Tibial artery (tissue), 4 donors: Measurements from ENCODE around the gene LEKR1.

Experiments
- DNase-seq, 2 donors: peaks; one replicate each; pipeline ENCODE4 v3.0.0-alpha.2; 2019
- H3K27ac ChIP-seq, 2 donors: fragments of 200-600 bp; sonication (generic) in 1 of 2; 1 replicate in 1 of 2; 2 replicates in 1 of 2; pipeline ENCODE4 v1.5.1; 2018 to 2019; ENCODE audit warnings: mild to moderate bottlenecking in 1 of 2
- H3K27me3 ChIP-seq, 2 donors: fragments of 200-600 bp; sonication (generic) in 1 of 2; one replicate each; pipeline versions ENCODE4 v1.5.1 to v1.6.0; 2016 to 2019
- H3K36me3 ChIP-seq, 3 donors: fragments of 200-600 bp; sonication (generic) in 2 of 3; one replicate each; pipeline ENCODE4 v1.5.1; 2016 to 2019; ENCODE audit warnings: mild to moderate bottlenecking in 2 of 3
- H3K4me1 ChIP-seq, 4 donors: fragments of 200-600 bp; sonication (generic) in 2 of 4; 1 replicate in 3 of 4; 2 replicates in 1 of 4; pipeline ENCODE4 v1.5.1; 2016 to 2019
- H3K4me3 ChIP-seq, 2 donors: fragments of 200-600 bp; sonication (generic) in 1 of 2; 1 replicate in 1 of 2; 2 replicates in 1 of 2; pipeline ENCODE4 v1.5.1; 2018 to 2019; ENCODE audit warnings: mild to moderate bottlenecking in 2 of 2
- H3K9me3 ChIP-seq, 3 donors: fragments of 200-600 bp; sonication (generic) in 1 of 3; one replicate each; pipeline ENCODE4 v1.5.1; 2016 to 2019
- intact Hi-C: fragments of 100-400 bp; cut with DNase I; formaldehyde crosslinking; loops from one replicate; pipeline ENCODE4 v1.15.0; 2023; ENCODE audit warnings: low total_unique reads
- TF ChIP-seq, protein P1 (sequence below), 2 experiments: fragments of 200-600 bp in 1 of 2; fragments of 450-650 bp in 1 of 2; IDR thresholded peaks; one replicate each; pipeline ENCODE4 v1.5.1; 2017 to 2019; ENCODE audit warnings: antibody characterized with exemption in 2 of 2, mild to moderate bottlenecking in 1 of 2, moderate library complexity in 1 of 2

Gene LEKR1

GRCh38 chr3:156843071-156843808, 17.1 kb downstream of the LEKR1 start:
- Histone ChIP-seq H3K27ac (peak overlapping the region; percentile 39 to 59), H3K4me1 (peaks cover 0 to 28% (median 10%) of the 10 kb centered on the region in 4 donors), H3K9me3 (no peaks in the 10 kb centered on the region), H3K4me3 (no peak overlapping the region), H3K36me3 (no peaks in the 10 kb centered on the region), H3K27me3 (no peaks in the 10 kb centered on the region)
- intact Hi-C loops, result no loop called here
- TF ChIP-seq, protein P1, sequence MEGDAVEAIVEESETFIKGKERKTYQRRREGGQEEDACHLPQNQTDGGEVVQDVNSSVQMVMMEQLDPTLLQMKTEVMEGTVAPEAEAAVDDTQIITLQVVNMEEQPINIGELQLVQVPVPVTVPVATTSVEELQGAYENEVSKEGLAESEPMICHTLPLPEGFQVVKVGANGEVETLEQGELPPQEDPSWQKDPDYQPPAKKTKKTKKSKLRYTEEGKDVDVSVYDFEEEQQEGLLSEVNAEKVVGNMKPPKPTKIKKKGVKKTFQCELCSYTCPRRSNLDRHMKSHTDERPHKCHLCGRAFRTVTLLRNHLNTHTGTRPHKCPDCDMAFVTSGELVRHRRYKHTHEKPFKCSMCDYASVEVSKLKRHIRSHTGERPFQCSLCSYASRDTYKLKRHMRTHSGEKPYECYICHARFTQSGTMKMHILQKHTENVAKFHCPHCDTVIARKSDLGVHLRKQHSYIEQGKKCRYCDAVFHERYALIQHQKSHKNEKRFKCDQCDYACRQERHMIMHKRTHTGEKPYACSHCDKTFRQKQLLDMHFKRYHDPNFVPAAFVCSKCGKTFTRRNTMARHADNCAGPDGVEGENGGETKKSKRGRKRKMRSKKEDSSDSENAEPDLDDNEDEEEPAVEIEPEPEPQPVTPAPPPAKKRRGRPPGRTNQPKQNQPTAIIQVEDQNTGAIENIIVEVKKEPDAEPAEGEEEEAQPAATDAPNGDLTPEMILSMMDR (IDR thresholded peaks at IDR 0.05), result no peak
- no peak for DNase-seq

- intact Hi-C loops, result no loop called here
- H3K9me3 ChIP-seq, result no peaks in the 10 kb centered on the region
- no peak overlapping the region for H3K27ac ChIP-seq
- no peaks in the 10 kb centered on the region for H3K36me3 ChIP-seq
- TF ChIP-seq, protein P1 (IDR thresholded peaks at IDR 0.05), result no peak
- no peak for DNase-seq
- H3K4me1 ChIP-seq, result peaks cover 0 to 12% (median 2%) of the 10 kb centered on the region in 4 donors
- H3K4me3 ChIP-seq, result no peak overlapping the region
- no peaks in the 10 kb centered on the region for H3K27me3 ChIP-seq
These were observed 21.7 kb downstream of the LEKR1 start for GRCh38 chr3:156847752-156848448.

GRCh38 chr3:156859578-156859977, 33.4 kb downstream of the LEKR1 start:
- TF ChIP-seq, protein P1 (IDR thresholded peaks at IDR 0.05), result no peak
- DNase-seq, result no peak
- Histone ChIP-seq H3K4me3 (no peak overlapping the region), H3K36me3 (no peaks in the 10 kb centered on the region), H3K9me3 (no peaks in the 10 kb centered on the region), H3K4me1 (no peaks in the 10 kb centered on the region), H3K27ac (no peak overlapping the region), H3K27me3 (no peaks in the 10 kb centered on the region)
- intact Hi-C loops, result no loop called here

DNA sequence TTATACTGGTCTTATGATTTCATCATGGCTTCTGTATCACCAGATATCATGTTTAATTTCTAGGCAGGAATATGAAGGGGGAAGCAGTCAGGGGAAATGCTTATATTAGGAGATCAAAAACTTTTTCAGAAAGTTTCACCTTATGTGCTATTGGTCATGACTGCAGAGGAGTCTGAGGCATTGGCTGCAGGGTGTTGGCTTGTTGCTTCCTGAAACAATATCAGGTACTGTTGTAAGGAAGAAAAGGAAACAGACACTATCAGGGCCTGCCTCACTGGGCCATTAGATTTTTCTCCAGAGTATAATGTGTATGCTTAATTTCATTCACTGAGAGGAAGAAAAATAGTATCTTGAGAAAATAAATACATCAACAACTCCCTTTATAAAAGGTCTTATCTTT, 34.7 kb downstream of the LEKR1 start:
- no peak for DNase-seq
- Histone ChIP-seq H3K27me3 (no peaks in the 10 kb centered on the region), H3K9me3 (no peaks in the 10 kb centered on the region), H3K36me3 (no peaks in the 10 kb centered on the region), H3K27ac (no peak overlapping the region), H3K4me1 (no peaks in the 10 kb centered on the region), H3K4me3 (no peak overlapping the region)
- intact Hi-C loops, result no loop called here
- TF ChIP-seq, protein P1 (IDR thresholded peaks at IDR 0.05), result no peak

- Histone ChIP-seq H3K4me1 (no peaks in the 10 kb centered on the region), H3K27me3 (no peaks in the 10 kb centered on the region), H3K9me3 (no peaks in the 10 kb centered on the region), H3K4me3 (no peak overlapping the region), H3K27ac (no peak overlapping the region), H3K36me3 (no peaks in the 10 kb centered on the region)
- TF ChIP-seq, protein P1 (IDR thresholded peaks at IDR 0.05), result no peak
- DNase-seq, result no peak
- intact Hi-C loops, result no loop called here
These were observed 36.2 kb downstream of the LEKR1 start for GRCh38 chr3:156862338-156862737.
